Sigmoid colon (tissue), 7 donors: ENCODE data around the gene FBXL17. TPM values are rescaled to one million over a fixed set of nuclear protein-coding genes. Genes with fewer than 3 reads are reported as not detected.
"Not testable (repeated sequence)": the region's sequence is repeated elsewhere in the genome, so short reads cannot be mapped to it uniquely, and the experiment has no call there.

ENCODE experiments used
- DNase-seq: peaks from one replicate; pipeline ENCODE4 v3.0.0-alpha.2; 2019
- H3K27ac ChIP-seq, 4 donors: fragments of 200-600 bp; sonication (generic); one replicate each; pipeline ENCODE4 v1.5.1; 2016 to 2019; ENCODE audit warnings: mild to moderate bottlenecking in 1 of 4
- H3K27me3 ChIP-seq, 3 donors: fragments of 200-600 bp; sonication (generic); one replicate each; pipeline ENCODE4 v1.5.1; 2019; ENCODE audit warnings: mild to moderate bottlenecking in 1 of 3
- H3K36me3 ChIP-seq, 4 donors: fragments of 200-600 bp; sonication (generic); one replicate each; pipeline ENCODE4 v1.5.1; 2016 to 2019
- H3K4me1 ChIP-seq, 4 donors: fragments of 200-600 bp; sonication (generic); one replicate each; pipeline ENCODE4 v1.5.1; 2017 to 2019
- H3K4me3 ChIP-seq, 4 donors: fragments of 200-600 bp; sonication (generic); one replicate each; pipeline ENCODE4 v1.5.1; 2017 to 2019; ENCODE audit warnings: mild to moderate bottlenecking in 2 of 4, moderate library complexity in 1 of 4
- H3K9me3 ChIP-seq, 4 donors: fragments of 200-600 bp in 3 of 4; sonication (generic) in 3 of 4; one replicate each; pipeline versions ENCODE4 v1.5.1 to v1.6.1; 2013 to 2019
- CTCF ChIP-seq, 4 experiments: fragments of 450-650 bp in 3 of 4; fragments of 200-600 bp in 1 of 4; IDR thresholded peaks; one replicate each; pipeline ENCODE4 v1.5.1; 2016 to 2019; ENCODE audit warnings: antibody characterized with exemption in 4 of 4, mild to moderate bottlenecking in 3 of 4, moderate library complexity in 2 of 4
- EP300 ChIP-seq, 4 donors: sonication (generic); formaldehyde crosslinking; IDR thresholded peaks; one replicate each; pipeline ENCODE4 v1.6.1; 2017; ENCODE audit warnings: antibody characterized with exemption in 4 of 4
- POLR2A ChIP-seq, 2 donors: fragments of 450-650 bp; IDR thresholded peaks; one replicate each; pipeline ENCODE4 v1.6.1; 2016; ENCODE audit warnings: antibody characterized with exemption in 2 of 2, mild to moderate bottlenecking in 2 of 2, moderate library complexity in 2 of 2
- POLR2AphosphoS5 ChIP-seq, 4 donors: sonication (generic); formaldehyde crosslinking; IDR thresholded peaks; one replicate each; pipeline ENCODE4 v1.6.1; 2017; ENCODE audit warnings: antibody characterized with exemption in 4 of 4
- WGBS, 2 donors: extraction: QIAGEN DNeasy Blood & Tissue Kit; methylation state at CpG; one replicate each; pipeline ENCODE4 v1.1.7; 2013; 5-methylcytosine and 5-hydroxymethylcytosine counted together
- intact Hi-C: fragments of 100-400 bp; cut with DNase I; formaldehyde crosslinking; loops from one replicate; pipeline ENCODE4 v1.15.1; 2023
- polyA plus RNA-seq, 3 donors: library from polyadenylated mRNA; stranded (reverse); fragments of 200-250 nt; gene quantifications; one replicate each; pipeline ENCODE4 v1.2.3, GENCODE V29; 2013
- total RNA-seq, 4 donors: library from RNA; depleted of rRNA; stranded (reverse); fragments of >200 nt; gene quantifications; one replicate each; pipeline ENCODE4 v1.1.0, GENCODE V29; 2016
- donor health status: healthy with polysubstance abuse.
- donor health status: Bipolar disorder and iron deficiency.
- donor health status: healthy.

Gene FBXL17
- total and polyA plus RNA-seq, 7 donors, result 8.2 to 22.5 (median 16.6) TPM

- H3K27me3 ChIP-seq, result no peaks in the 10 kb centered on the region
- no peak overlapping the region for H3K27ac ChIP-seq
- peaks cover 0 to 19% (median 6%) of the 10 kb centered on the region in 4 donors for H3K4me1 ChIP-seq
- intact Hi-C loops, result no loop called here
- TF ChIP-seq EP300 (IDR thresholded peaks at IDR 0.05), result no peak
- TF ChIP-seq POLR2AphosphoS5 (IDR thresholded peaks at IDR 0.05), result no peak
- no peak for TF ChIP-seq CTCF (IDR thresholded peaks at IDR 0.05)
- no peak for TF ChIP-seq POLR2A (IDR thresholded peaks at IDR 0.05)
- H3K9me3 ChIP-seq, result no peaks in the 10 kb centered on the region
- H3K4me3 ChIP-seq, result no peak overlapping the region
- no peak for DNase-seq
- WGBS, 2 donors, result 21 to 71% methylated on average over 1 of the region's 1 CpG
- no peaks in the 10 kb centered on the region for H3K36me3 ChIP-seq
These were observed 105.5 kb downstream of the FBXL17 start for GRCh38 chr5:108276187-108277050.

- 97 to 98% methylated on average over 10 of the region's 10 CpGs for WGBS, 2 donors
- H3K4me3 ChIP-seq, DNase-seq: not testable (repeated sequence)
These were observed 107.8 kb downstream of the FBXL17 start for GRCh38 chr5:108274080-108274479.

GRCh38 chr5:108271127-108271526, 110.8 kb downstream of the FBXL17 start:
- 79 to 93% methylated on average over 1 of the region's 1 CpG for WGBS, 2 donors
- Histone ChIP-seq H3K4me1 (no peaks in the 10 kb centered on the region), H3K4me3 (no peak overlapping the region), H3K36me3 (no peaks in the 10 kb centered on the region), H3K27ac (no peak overlapping the region), H3K27me3 (no peaks in the 10 kb centered on the region), H3K9me3 (no peaks in the 10 kb centered on the region)
- DNase-seq, result no peak
- TF ChIP-seq EP300 (IDR thresholded peaks at IDR 0.05) (no peak), POLR2AphosphoS5 (IDR thresholded peaks at IDR 0.05) (no peak), CTCF (IDR thresholded peaks at IDR 0.05) (no peak), POLR2A (IDR thresholded peaks at IDR 0.05) (no peak)
- intact Hi-C loops, result no loop called here

More at GRCh38 chr5:108274080-108274479, 107.8 kb downstream of the FBXL17 start:
- H3K36me3 ChIP-seq, H3K27me3 ChIP-seq, H3K27ac ChIP-seq, intact Hi-C loops, H3K9me3 ChIP-seq: not testable (repeated sequence)
- peaks cover 0 to 12% (median 4%) of the 10 kb centered on the region in 4 donors for H3K4me1 ChIP-seq

GRCh38 chr5:108266242-108266641, 115.7 kb downstream of the FBXL17 start:
- TF ChIP-seq POLR2A (IDR thresholded peaks at IDR 0.05) (no peak), POLR2AphosphoS5 (IDR thresholded peaks at IDR 0.05) (no peak)

GRCh38 chr5:108264533-108264932, 117.4 kb downstream of the FBXL17 start:
- no peak for DNase-seq
- no peaks in the 10 kb centered on the region for H3K36me3 ChIP-seq
- no peaks in the 10 kb centered on the region for H3K9me3 ChIP-seq
- no peaks in the 10 kb centered on the region for H3K27me3 ChIP-seq
- intact Hi-C loops, result loop anchor here (5.0 kb wide), 1 partner anchor 83 kb away; no protein-coding TSS in a partner anchor
- no peak overlapping the region for H3K4me3 ChIP-seq
- H3K27ac ChIP-seq, result no peak overlapping the region
- TF ChIP-seq POLR2A (IDR thresholded peaks at IDR 0.05), result no peak
- no peak for TF ChIP-seq EP300 (IDR thresholded peaks at IDR 0.05)
- no peak for TF ChIP-seq POLR2AphosphoS5 (IDR thresholded peaks at IDR 0.05)
- no peak for TF ChIP-seq CTCF (IDR thresholded peaks at IDR 0.05)
- WGBS, 2 donors, result 9 to 66% methylated on average over 2 of the region's 2 CpGs
- peaks cover 0 to 20% (median 8%) of the 10 kb centered on the region in 4 donors for H3K4me1 ChIP-seq

More at GRCh38 chr5:108266242-108266641, 115.7 kb downstream of the FBXL17 start:
- intact Hi-C loops, result no loop called here
- H3K4me3 ChIP-seq, result no peak overlapping the region
- no peak overlapping the region for H3K27ac ChIP-seq
- DNase-seq, result no peak
- no peaks in the 10 kb centered on the region for H3K9me3 ChIP-seq
- H3K36me3 ChIP-seq, result no peaks in the 10 kb centered on the region
- H3K27me3 ChIP-seq, result no peaks in the 10 kb centered on the region
- peaks cover 0 to 10% (median 0%) of the 10 kb centered on the region in 4 donors for H3K4me1 ChIP-seq
- WGBS, 2 donors, result 65 to 83% methylated on average over 2 of the region's 2 CpGs
